HG03064 (cell line): ENCODE results near the gene MED16.

Experiments used
- ATAC-seq: cut with Tn5 transposase; IDR thresholded peaks from one replicate; pipeline ENCODE4 v1.9.1; 2021; ENCODE audit warnings: low read depth; ENCODE audit not compliant: unreplicated experiment

MED16 gene

DNA sequence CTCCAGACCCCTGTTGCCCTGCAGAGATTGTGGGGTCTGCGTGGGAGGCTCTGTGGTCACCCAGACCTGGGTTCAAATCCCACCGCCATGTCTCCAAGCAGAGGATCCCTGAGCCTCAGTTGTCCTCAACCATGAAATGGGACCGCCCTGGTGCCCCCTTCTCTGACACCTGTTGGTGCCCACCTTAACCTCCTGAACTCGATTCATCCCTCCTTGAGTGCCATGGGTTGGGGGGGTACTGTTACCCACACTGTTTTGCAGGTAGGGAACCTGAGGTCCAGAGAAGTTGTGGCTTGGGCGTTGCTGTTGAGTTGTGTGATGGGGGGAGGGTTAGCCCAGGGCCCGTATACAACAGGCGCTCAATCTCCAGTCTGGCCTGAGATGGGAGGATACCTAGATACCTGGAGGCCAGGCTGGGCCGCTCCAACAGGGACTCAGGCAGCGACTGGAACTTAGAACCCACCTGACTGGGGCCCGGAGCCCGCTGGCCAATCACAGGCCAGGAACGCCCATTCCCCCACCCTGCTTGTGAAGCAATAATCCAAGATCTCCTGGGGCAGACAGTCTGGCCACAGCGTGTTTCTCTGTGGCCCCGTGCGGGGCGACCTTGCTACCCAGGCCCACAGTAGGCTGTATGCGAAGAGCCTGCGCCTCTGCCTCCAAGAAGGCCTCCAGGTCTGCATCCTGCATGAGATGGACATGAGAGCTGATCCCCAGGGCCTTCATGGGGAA is 35.6 kb upstream of the MED16 start:
- ATAC-seq, result no peak

DNA sequence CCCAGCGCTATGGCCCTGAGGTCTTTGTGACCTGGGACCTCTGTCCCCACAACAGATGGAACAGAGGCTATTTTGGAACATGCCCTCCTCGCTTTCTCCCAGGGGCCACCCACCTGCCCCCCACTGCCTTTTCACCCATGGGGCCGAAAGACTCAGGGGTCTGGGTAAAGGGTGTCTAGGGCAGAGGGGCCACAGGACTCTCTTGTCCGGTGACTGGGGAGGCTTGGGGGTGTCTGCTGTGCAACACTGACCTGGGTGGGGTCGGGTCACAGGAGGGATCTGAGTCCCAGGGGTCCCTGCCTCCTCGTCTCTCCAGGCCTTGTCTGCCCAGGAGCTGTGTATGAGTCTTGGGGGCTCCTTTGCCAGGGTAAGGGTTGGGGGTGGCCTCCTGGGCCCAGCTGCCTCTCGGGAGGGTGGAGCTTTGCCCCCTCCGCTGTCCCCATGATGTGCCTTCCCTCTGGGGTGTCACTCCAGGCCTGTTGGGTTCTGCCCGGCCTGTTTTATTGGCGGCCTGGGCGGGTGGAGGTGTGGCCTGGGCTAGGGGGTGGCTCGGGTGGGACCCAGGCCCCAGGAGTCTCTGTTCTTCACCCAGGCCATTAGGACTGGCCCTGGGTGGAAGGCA is 34.9 kb upstream of the MED16 start:
- no peak for ATAC-seq

DNA sequence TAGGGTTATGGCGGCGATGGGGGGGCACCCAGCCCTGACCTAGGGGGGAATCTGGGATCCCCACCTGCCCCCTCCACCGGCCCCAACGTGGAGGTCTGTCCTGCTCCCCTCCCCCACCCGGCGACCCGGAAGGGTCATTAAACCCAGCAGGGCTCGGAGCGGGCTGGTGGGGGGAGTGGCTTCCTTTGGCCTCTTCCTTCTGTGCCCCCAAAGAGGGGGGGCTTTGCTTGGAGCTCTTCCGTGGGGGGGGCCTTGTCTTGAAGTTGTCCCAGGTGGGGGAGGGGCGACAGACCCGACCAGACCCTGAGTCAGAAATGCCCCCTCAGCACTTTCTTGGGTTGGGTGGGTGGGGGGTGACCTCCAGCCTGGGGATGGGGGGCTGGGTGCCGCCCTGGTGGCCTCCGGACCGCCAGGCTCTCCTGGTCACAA is 34.4 kb upstream of the MED16 start:
- no peak for ATAC-seq

- no peak for ATAC-seq
Observed at GRCh38 chr19:926589-927350, 33.8 kb upstream of the MED16 start.

GRCh38 chr19:926323-926588 is 33.3 kb upstream of the MED16 start:
- ATAC-seq, result no peak

DNA sequence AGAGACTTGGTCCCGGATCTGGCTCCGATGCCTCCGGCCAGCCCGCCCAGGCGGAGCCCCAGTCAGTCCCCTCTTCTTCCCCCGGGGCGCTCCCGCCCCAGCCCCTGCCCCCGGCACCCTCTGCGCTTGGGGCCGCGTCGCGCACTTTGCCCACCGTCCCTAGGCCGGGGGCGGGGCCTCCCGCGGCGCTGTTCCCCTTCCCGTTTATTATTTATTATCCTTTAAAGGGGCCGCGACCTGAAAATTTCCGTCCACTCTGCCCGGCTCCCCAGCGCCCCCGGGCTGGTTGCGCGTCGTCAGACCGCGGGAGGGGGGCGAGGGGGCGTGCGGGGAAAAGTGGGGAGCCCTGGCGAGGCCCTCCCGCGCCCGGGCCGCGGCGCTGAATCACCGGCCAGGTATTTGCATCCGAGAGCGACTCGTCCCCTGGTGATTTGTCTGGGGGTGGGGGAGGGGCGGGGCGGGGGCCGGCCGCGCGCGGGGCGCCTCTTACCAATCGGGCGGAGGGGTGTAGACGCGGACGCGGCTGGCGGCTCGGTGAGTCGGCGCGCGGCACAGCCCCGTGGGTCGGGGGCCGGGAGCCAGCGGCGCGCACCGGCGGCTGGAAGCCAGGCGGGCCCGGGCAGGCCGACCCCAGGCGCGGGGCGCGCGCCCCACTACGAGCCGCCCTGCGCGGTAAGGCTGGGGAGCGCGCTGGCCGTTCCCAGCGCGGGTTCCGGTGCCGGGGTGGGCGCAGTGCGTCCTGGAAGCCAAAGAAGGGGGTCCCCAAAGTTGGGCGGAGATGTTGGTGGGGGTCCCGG is 32.7 kb upstream of the MED16 start, which contains the start of gene ARID3A:
Gene ARID3A (plus strand): TSS at position 510 of the 797 bp plus-strand sequence. CDS start 3,494 bp downstream, outside the sequence.
- peak; percentile 42 for ATAC-seq

DNA sequence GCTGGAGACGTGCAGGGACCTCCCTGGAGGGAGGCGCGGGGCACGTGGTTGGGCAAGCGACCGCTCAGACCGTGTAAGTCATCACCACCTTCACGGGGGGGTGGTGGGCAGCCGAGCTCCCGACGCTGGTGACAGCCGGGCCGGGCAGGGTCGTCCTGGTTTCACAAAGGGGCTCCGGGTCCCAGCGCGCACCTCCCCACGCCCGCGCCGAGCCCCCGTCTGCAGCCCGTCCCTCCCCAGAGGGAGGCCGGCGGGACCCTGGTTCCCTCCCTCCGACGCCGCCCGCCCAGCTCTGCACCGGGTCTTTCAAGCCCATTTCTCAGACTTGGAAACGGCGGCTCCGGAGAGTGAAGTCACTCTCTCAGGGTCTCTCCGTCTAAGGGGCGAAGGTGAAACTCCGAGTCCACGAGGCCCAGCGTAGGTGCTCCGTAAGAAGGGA is 32.1 kb upstream of the MED16 start:
- peak; percentile 26 for ATAC-seq

DNA sequence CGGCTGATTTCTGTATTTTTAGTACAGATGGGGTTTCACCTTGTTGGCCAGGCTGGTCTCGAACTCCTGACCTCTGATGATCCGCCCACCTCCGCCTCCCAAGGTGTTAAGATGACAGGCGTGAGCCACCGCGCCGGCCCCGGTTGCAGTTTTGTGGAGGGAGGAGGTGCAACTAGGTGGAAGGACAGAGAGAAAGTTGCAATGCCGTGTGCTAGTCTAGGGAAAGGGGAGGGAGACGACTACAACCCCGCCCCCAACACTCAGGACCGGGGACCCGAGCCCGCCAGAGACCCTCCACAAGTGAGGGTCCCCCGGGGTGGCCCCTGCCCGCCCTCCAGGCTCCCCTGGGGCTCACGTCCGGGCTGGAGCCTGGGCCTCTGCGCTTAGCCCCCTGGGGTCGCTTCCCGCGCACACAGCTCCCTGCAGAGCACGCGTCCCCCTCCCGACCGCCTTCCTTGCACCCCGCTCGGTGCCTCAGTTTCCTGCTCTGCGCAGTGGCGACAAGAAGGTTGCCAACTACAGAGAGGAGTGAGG is 31.6 kb upstream of the MED16 start:
- ATAC-seq, result no peak

DNA sequence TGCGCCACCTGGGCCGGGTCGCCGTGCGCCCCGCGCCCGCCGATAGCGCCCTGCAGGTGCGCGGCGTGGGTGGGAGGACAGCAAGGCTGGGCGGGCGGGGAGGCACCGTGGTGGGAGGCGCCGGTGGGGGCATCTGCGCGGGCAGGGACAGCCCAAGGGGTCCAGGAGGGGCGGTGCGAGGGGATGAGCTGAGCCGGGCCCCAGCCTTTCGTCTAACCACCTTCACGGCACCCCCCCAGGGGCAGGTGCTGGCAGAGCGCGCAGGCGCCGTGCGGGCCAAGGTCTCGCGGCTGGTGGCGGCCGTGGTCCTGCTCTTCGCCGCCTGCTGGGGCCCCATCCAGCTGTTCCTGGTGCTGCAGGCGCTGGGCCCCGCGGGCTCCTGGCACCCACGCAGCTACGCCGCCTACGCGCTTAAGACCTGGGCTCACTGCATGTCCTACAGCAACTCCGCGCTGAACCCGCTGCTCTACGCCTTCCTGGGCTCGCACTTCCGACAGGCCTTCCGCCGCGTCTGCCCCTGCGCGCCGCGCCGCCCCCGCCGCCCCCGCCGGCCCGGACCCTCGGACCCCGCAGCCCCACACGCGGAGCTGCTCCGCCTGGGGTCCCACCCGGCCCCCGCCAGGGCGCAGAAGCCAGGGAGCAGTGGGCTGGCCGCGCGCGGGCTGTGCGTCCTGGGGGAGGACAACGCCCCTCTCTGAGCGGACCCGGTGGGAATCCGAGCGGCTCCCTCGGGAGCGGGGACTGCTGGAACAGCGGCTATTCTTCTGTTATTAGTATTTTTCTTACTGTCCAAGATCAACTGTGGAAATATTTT is 27.3 kb upstream of the MED16 start:
- no peak for ATAC-seq

GRCh38 chr19:919199-920050 is 26.4 kb upstream of the MED16 start:
- ATAC-seq, result no peak

DNA sequence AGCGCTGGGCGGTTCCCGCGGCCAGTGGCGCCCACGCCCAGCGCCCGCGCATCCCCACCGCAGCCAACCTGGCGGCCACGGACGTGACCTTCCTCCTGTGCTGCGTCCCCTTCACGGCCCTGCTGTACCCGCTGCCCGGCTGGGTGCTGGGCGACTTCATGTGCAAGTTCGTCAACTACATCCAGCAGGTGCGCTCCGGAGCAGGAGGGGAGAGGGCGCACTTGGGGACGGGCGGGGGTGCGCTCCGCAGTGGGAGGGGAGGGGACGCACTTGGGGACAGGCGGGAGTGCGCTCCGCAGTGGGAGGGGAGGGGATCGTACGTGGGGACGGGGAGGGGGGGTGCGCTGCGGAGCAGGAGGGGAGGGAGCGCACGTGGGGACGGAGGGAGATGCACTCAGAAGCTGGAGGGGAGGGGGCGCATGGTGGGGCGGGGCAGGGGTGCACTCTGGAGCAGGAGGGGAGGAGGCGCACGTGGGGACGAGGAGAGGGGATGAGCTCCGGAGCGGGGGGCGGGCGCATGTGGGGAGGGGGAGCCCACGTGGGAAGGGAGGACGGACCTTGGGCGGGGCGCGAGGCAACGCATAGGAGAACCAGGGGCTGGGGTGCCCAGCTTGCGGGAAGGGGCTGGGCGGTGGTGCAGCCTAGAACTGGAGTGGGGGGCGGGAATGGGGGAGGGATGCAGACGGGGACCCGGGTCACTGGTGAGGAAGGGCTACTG is 25.7 kb upstream of the MED16 start:
- no peak for ATAC-seq

DNA sequence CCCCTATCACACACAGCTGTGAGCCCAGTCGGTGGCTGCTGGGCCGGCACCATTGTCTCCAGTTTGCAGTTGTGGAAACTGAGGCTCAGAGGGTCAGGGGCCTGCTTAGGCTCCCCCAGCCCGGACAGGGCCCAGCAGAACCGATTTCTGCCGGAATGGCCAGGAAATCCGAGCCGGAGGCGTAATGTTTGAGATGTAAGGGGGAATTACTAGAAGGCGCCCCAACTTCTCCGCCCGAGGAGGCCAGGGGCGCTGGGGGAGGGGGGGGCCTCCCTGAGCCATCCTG is 25.1 kb upstream of the MED16 start:
- no peak for ATAC-seq

DNA sequence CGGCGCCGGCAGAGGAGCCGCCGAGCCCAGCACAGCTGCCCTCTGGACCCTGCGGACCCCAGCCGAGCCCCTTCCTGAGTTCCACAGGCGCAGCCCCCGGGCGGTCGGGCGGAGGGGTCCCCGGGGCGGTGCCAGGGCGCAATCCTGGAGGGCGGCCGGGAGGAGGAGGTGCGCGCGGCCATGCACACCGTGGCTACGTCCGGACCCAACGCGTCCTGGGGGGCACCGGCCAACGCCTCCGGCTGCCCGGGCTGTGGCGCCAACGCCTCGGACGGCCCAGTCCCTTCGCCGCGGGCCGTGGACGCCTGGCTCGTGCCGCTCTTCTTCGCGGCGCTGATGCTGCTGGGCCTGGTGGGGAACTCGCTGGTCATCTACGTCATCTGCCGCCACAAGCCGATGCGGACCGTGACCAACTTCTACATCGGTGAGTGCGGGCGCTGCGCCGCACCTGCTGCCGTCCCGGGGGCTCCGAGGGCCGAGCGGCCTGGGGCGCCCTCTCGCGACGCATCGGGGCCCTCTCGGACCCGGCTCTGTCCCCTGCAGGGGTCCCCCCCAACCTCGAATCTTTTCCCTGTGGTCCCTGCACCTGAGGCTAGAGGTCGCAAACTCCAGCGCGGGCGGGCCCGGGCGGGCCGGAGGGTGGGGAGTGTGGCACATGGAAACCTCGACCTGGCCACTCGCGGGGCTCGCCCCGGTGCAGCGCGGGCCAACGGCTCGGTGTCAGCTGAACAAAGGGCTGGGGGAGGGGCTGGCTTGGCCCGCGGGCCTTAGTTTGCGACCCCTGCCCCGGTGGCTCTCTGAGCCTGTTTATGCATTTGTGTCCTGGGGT is 24.6 kb upstream of the MED16 start, which contains the start of gene KISS1R:
Gene KISS1R (plus strand): TSS at position 11 of the 829 bp plus-strand sequence. CDS start 170 bp downstream, at position 181.
- ATAC-seq, result no peak

- no peak for ATAC-seq
Observed at GRCh38 chr19:916645-917322, 23.8 kb upstream of the MED16 start.

DNA sequence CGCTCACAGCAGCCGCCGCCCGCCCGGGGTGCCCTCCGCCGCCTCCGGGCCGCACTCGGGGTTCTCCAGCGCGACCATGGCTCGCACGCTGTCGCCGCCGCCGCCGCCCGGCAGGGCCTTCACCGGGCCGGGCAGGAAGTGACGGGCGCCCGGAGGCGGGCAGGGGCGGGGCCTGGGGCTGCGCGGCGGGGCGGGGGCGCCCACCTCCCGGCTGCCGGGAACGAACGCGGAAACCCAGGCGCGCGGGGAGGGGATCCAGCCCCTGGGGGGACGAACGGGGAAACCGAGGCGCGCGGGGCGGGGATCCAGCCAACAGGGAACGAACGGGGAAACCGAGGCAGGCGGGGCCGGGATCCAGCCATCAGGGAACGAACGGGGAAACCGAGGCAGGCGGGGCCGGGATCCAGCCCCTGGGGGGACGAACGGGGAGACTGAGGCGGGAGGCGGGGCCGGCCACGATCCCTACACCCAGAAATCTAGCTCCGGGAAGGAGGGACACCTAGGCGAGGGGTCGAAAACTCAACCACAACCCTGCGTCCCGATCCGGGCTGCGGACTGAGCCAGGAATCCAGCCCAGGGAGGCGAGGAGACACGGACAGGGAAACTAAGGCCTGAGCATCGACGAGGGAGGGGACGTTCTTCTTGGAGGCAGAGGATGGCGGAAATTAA is 20.2 kb upstream of the MED16 start, which contains the start of gene R3HDM4:
Gene R3HDM4 (minus strand): TSS at position 140 of the 669 bp plus-strand sequence. CDS start 62 bp downstream, at position 78.
- no peak for ATAC-seq
